ENCODE measurements around the gene LRRC57.

GRCh38 chr15:42544853-42545629 is 3.6 kb downstream of the LRRC57 start:
- no peak for TF ChIP-seq CTCF (IDR thresholded peaks at IDR 0.05)
- no peak for TF ChIP-seq POLR2A (IDR thresholded peaks at IDR 0.05)
